RKO (cell line): ENCODE measurements around the gene FBXW4.

Experiments
- DNase-seq: peaks from one replicate; pipeline ENCODE4 v3.0.0-alpha.2; 2016; ENCODE audit warnings: low spot score

FBXW4 gene

GRCh38 chr10:101580486-101581399 lies 114.2 kb downstream of the FBXW4 start:
- DNase-seq = no peak

DNA sequence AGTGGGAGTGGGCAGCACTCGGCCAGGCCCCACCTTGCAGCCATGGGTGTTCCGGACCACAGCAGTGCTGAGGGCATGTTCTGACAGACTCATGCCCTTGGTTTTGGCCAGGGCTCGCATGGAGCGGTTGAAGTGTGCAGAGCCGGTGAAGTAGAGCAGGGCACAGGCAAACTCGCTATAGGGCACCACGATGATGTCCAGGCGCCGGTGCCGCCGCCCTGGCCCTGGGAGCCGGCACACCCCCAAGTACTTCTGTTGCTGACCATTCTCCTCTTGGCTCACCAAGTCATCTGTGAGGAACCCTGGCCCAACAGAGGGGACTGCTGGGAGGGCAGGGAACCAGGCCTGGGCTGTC lies 115.5 kb downstream of the FBXW4 start:
- no peak for DNase-seq

- no peak for DNase-seq
These were observed 116.0 kb downstream of the FBXW4 start for GRCh38 chr10:101578803-101579515.

DNA sequence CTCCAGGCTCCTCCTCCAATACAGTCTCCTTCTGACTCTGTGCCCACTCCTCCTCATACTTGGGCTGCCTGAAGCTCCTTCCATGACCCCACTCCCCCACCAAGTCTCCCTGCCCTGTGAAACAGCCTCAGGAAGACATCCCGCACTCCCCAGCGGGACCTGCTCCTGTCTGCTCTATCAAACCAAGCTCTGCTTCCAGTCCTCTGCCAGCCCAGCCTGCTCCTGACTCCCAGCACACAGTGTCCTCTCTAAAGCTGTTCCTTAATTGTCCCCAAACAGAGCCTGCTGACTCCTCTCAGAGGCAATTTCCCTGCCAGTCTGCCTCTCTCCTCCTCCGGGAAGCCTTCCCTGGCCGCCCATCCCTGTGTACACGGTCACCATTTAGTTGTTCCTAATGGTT lies 116.8 kb downstream of the FBXW4 start:
- no peak for DNase-seq

DNA sequence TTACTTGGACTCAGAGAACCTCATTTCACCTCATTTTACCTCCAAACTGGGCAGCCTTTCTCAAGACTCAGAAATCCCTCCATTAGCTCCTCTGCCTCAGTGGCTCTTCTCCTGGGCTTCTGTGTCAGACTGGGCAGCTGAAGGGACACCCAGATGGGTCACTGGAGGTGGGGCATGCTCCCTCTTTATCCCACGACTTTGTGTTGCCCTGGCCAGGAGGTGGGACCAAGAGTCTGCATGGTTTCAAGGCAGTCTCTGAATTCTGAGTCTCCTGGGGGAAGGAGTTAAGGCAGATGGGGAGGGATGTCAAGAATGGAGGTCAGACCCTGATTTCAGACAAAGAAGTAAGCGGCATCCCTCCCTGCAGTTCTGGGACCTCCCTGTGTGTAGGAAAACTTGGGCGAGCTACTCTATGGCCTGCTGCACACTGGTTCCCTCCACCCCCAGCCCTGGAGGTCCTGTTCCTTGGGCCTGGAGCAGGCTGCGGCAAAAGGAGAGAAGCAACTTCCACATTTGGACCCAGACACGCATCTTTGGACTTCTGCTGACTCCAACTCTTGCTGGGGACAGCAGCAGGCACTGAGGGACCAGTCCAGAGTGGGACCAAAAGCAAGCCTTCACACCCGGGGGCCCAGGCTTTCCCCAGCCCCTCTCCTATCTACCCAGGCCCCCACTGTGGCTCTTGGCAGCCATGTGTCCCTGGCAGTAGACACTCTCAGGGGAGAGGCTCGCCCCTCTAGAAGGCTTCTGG lies 117.7 kb downstream of the FBXW4 start:
- DNase-seq = no peak

DNA sequence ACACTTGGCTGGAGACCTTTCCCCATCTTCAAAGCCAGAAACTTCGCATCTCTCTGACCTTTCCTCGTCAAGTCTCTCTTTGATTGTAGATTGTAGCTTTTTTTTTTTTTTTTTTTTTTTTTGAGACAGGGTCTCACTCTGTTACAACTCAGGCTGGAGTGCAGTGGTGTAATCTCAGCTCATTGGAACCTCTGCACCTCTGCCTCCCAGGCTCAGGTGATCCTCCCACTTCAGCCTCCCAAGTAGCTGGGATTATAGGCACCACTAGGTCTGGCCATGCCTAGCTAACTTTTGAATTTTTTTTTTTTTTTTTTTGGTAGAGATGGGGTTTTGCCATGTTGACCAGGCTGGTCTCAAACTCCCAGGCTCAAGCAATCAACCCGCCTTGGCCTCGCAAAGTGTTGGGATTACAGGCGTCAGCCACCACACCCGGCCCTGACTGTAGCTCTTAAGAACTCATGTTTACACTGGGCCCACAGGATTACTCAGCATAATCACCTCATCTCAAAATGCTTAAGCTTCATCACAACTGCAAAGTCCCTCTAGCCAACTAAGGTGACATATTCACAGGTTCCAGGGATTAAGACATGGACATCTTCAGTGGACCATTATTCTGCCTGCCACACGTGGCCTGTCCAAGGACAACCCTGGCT lies 118.6 kb downstream of the FBXW4 start:
- no peak for DNase-seq

GRCh38 chr10:101575580-101576210 lies 119.3 kb downstream of the FBXW4 start:
- DNase-seq = no peak

- DNase-seq = no peak
These were observed 119.9 kb downstream of the FBXW4 start for GRCh38 chr10:101575091-101575490.

DNA sequence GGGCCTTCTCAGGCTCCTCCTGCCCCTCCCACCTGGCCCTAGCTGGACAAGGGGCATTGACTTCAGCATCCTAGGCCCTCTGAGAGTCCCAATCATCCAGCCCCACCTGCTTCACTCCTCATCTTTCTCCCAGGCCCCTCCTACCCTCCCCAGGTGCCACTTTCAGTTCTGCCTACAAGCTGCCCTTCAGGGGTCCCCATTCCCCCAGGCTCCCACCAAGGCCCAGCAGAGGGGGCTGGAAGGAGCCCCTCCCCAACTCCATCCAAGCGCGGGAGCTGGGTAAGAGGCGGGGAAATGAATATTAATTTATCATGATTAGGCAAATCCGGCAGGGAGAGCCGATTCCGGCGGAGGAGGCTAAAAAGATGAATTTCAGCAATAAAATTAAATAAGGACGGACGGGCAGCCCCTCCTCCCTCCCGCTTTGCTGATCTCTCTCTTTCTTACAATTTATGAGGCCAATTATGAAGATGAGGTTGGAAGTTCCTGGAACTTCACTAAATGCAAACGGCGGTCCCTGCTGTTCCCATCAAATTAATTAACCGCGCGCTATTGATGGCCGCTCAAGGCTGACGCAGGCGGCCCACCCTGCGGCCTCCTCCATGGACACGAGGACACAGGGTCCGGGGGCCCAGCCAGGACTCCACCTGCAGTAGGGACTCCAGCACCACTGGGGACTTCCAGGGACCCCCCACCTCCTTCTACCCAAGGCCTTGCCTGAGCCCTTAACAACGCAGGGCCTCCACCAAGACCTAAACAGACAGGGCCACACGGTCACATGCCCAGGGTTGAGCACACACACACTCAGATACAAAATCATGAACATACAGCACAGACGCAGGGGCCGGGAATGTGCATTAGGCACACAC lies 120.9 kb downstream of the FBXW4 start:
- no peak for DNase-seq

- no peak for DNase-seq
These were observed 122.2 kb downstream of the FBXW4 start for GRCh38 chr10:101572785-101573184.

DNA sequence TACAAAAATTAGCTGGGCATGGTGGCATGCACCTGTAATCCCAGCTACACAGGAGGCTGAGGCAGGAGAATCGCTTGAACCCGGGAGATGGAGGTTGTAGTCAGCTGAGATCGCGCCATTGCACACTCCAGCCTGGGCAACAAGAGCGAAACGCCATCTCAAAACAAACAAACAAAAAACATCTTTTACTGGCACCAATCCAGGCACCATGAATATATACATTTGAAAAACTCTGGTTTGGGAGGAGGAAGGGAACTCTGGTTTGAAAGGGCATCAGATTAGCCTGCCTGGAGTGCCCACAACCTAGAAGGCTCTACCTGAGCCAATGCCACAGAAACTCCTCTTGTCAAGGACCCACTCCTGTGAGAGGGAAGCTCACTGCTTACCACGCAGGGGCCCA lies 122.8 kb downstream of the FBXW4 start:
- no peak for DNase-seq

DNA sequence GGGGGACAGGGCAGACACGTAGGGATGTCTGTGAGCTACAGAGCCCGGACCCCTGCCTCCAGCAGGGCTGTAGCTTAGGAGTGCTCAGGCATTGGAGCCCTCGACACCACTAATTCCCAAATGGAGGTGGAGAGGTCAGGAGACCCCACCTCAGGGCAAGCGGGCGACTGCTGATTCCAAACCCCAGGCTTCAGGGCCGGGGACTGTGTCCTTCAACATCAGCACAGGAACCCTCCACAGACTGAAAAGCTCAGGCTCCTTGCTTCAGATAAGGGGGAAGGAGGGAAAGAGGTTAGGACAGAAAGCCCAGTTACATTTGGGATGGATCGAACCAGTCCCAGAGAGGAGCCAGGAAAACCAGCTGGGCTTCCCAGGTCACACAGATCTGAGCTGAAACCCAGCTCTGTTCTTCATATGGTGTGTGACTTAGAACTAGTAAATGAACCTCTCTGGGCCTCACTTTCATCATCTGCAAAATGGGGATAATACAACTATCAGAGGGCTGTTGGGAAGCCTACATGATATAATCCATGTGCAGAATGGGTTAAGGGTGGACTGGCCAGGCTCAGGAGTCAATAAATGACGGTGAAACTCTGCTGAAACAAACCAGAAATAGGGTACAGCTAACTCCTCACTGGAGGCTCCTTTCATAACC lies 123.6 kb downstream of the FBXW4 start:
- no peak for DNase-seq

DNA sequence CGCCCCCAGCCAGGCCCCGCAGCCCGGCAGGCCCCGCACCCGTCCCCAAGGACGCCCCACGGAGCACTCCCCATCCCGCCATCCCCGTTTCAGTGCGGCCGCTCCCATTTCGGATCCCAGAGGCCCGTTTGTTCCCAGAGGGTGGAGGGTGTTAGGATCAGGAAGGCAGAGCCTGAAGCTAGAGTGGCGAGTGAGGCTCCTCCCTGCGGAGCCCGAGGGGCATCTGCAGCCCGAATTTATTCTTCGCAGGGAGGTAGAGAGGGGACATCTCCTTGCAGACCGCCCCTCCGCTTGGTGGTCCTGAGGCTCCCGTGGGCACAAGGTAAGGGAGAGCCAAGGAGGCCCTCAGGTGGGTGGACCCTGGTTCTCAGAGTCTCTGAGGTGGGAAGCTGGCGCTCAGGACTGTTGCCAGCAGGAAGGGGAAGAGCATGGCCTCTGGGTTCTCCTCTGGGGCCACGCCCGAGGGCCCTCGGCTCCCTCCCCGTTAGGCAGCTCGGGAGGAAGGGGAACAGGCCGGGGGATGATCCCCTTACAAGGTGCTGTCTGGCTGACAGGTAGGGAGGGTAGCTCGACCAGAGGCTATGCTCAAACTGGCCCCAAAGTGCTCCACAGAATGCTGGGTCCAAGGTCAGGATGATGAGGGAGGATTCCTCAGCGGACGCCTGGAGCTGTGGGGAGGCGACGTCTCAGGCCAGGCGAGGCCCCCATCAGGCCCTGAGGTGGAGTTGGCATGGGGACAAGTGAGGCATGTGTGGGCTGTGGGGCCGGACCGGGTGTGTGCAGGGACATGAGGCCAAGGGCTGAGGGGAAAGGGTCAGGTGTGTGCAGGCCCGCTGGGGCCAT lies 124.3 kb downstream of the FBXW4 start:
- peak; percentile 60 for DNase-seq

- DNase-seq = peak; percentile 74
These were observed 125.1 kb downstream of the FBXW4 start for GRCh38 chr10:101569622-101570427.

GRCh38 chr10:101569323-101569621 lies 125.7 kb downstream of the FBXW4 start:
- no peak for DNase-seq

GRCh38 chr10:101568054-101568745 lies 126.8 kb downstream of the FBXW4 start:
- no peak for DNase-seq

DNA sequence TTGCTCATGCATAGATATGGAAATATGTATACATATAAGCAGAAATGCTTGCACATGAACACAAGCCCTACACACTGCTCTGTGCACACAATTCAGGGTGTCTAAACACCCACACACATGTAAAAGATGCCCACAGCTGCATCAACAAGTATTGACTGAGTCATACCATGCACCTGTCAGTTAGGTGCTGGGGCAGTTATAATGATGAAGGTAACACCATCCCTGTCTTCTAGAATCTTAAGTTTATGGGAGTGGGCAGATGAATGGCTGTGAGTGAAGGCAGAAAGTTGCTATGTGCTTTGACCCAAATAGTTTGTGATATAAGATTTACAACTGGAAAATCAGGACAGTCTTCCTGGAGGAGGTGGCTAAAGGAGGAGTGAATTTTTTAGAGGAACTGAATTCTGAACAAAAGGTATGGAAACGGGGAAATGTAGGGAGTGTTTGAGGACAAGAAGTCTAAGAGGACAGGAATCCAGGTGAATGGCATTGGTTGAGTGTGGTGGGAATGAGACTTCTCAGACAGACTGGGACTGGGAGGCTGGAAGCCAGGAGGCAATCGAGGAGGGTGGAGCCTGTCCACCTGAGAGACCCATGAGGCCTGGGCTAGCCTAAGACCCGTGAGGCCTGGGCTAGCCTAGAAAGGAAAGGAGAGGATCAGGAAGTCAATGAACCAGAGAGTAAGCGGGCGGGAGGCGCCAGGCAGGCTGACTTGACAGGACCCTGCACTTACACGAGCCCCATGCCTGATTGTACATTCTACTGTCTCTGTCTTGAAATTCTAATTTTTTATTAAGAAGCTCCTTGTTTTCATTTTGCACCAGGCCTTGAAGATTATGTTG lies 127.6 kb downstream of the FBXW4 start:
- DNase-seq = no peak
